ENCODE results near the gene WASF3.

The WASF3 gene

GRCh38 chr13:26541678-26542568, 15.6 kb upstream of the WASF3 start:
- TF ChIP-seq, protein P1, sequence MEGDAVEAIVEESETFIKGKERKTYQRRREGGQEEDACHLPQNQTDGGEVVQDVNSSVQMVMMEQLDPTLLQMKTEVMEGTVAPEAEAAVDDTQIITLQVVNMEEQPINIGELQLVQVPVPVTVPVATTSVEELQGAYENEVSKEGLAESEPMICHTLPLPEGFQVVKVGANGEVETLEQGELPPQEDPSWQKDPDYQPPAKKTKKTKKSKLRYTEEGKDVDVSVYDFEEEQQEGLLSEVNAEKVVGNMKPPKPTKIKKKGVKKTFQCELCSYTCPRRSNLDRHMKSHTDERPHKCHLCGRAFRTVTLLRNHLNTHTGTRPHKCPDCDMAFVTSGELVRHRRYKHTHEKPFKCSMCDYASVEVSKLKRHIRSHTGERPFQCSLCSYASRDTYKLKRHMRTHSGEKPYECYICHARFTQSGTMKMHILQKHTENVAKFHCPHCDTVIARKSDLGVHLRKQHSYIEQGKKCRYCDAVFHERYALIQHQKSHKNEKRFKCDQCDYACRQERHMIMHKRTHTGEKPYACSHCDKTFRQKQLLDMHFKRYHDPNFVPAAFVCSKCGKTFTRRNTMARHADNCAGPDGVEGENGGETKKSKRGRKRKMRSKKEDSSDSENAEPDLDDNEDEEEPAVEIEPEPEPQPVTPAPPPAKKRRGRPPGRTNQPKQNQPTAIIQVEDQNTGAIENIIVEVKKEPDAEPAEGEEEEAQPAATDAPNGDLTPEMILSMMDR (conservative IDR thresholded peaks at IDR 0.05; ENCODE audit: low read depth, low read length), result no peak
- DNase-seq (ENCODE audit: low read depth), result no peak
- no peak overlapping the region for H3K4me3 ChIP-seq (ENCODE audit: low read length)

DNA sequence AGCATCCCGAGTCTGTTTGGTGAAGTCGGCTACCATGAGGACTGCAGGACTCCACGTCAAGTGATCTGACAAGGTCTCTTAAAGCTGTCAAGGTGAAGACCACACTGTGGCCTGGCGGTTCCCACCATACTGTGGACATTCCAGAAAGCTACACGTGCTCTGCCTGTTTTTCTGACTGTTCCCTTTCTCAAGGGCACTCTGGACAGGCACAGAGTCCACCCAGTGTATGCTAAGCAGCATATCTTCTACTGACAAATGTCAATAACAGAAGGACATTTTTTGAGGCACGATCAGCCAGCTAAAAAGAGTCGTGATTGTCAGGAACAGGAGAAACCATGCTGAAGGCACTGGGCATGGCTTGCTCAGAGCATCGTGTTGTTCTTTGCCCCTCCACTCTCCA, 12.8 kb upstream of the WASF3 start:
- no peak overlapping the region for H3K4me3 ChIP-seq (ENCODE audit: low read length)
- DNase-seq (ENCODE audit: low read depth), result no peak
- TF ChIP-seq, protein P1 (conservative IDR thresholded peaks at IDR 0.05; ENCODE audit: low read depth, low read length), result no peak

DNA sequence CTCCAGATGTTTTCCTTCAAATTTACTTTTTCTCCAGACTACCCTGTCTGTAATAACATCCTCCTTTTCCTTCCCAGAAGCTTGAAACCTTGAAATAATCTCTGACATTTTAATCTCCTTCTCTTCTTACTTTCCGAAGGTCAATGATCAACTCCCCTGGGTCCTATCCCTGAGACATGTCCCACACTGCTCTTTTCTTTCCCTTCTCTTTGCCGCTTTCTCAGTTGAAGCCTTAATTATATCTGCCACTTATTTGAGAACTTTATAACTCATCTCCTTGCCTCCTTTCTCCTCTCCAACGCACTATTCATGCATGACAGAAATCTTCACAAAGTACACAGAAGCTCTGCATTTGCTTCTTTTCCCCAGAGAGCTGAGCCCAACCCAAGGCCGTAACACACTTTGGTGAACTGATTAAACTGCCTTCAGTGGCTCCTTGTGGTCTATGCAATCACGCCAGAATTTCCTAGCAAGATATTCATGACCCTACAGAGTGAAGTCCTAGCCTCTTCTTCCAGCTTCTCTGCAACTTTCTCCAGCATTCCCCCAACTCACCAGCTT, 9.2 kb upstream of the WASF3 start:
- H3K4me3 ChIP-seq (ENCODE audit: low read length), result no peak overlapping the region
- DNase-seq (ENCODE audit: low read depth), result no peak
- TF ChIP-seq, protein P1 (conservative IDR thresholded peaks at IDR 0.05; ENCODE audit: low read depth, low read length), result no peak

DNA sequence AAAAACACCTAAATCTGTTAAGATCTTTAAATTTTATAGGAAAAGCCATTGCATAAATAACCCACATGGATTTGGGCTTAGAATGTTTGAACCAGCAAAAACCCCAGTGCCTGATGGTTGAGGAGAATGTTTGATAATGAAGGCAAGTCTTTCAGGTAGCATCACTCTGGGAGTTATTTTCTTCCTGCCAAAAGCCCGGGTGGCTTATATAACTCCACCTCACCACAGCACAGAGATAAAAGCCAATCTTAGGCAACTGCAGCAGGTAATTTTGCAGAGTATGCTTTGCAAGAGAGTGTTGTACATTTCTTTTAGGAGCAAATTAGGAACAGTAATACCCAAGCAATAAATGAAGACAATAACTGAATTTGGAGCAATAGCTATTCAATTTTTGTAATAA, 7.8 kb upstream of the WASF3 start:
- H3K4me3 ChIP-seq (ENCODE audit: low read length), result no peak overlapping the region
- TF ChIP-seq, protein P1 (conservative IDR thresholded peaks at IDR 0.05; ENCODE audit: low read depth, low read length), result no peak
- DNase-seq (ENCODE audit: low read depth), result no peak

- no peak overlapping the region for H3K4me3 ChIP-seq (ENCODE audit: low read length)
- DNase-seq (ENCODE audit: low read depth), result no peak
- TF ChIP-seq, protein P1 (conservative IDR thresholded peaks at IDR 0.05; ENCODE audit: low read depth, low read length), result no peak
Observed at GRCh38 chr13:26551255-26551860, 6.1 kb upstream of the WASF3 start.

GRCh38 chr13:26555413-26555812, 2.1 kb upstream of the WASF3 start:
- DNase-seq (ENCODE audit: low read depth), result no peak
- H3K4me3 ChIP-seq (ENCODE audit: low read length), result no peak overlapping the region

More at GRCh38 chr13:26555413-26555812, 2.1 kb upstream of the WASF3 start:
- TF ChIP-seq, protein P1 (conservative IDR thresholded peaks at IDR 0.05; ENCODE audit: low read depth, low read length), result no peak

Data from retinal pigment epithelial cell (primary cell).